Neural cell (in vitro differentiated cells): ENCODE measurements around the gene CARTPT. TPM values are rescaled to one million over a fixed set of nuclear protein-coding genes. Genes with fewer than 3 reads are reported as not detected.

Experiments
- H2AFZ ChIP-seq: fragments of 200-600, 300-800 bp; sonication (generic), shearing (Covaris generic); 2 replicates; pipeline ENCODE4 v1.6.0; 2014; ENCODE audit warnings: low read depth, mild to moderate bottlenecking, antibody characterized with exemption, low read length, moderate library complexity
- H3F3A ChIP-seq: fragments of 200-600 bp; shearing (Covaris generic); 2 replicates; pipeline ENCODE4 v1.6.1; 2016; ENCODE audit warnings: mild to moderate bottlenecking, moderate library complexity, mixed read lengths, antibody characterized with exemption, low read length; ENCODE audit not compliant: insufficient read depth, poor library complexity, severe bottlenecking
- H3K27ac ChIP-seq: fragments of 200-600, 300-800 bp; sonication (generic), shearing (Covaris generic); 2 replicates; pipeline ENCODE4 v1.5.1; 2014; ENCODE audit warnings: mild to moderate bottlenecking, low read length, moderate library complexity
- H3K27me3 ChIP-seq: fragments of 300-800, 200-600 bp; sonication (generic), shearing (Covaris generic); 2 replicates; pipeline ENCODE4 v1.6.0; 2014; ENCODE audit warnings: mild to moderate bottlenecking, low read depth, low read length, moderate library complexity; ENCODE audit not compliant: insufficient read depth
- H3K36me3 ChIP-seq: fragments of 300-800, 200-600 bp; sonication (generic), shearing (Covaris generic); 2 replicates; pipeline ENCODE4 v1.5.1; 2014; ENCODE audit warnings: mild to moderate bottlenecking, antibody characterized with exemption, low read length, moderate library complexity; ENCODE audit not compliant: insufficient read depth
- H3K4me2 ChIP-seq: fragments of 300-800, 200-600 bp; sonication (generic), shearing (Covaris generic); 2 replicates; pipeline ENCODE4 v1.6.0; 2014; ENCODE audit warnings: mild to moderate bottlenecking, low read length
- H3K4me3 ChIP-seq: fragments of 300-800, 200-600 bp; sonication (generic), shearing (Covaris generic); 2 replicates; pipeline ENCODE4 v1.5.1; 2014; ENCODE audit warnings: mild to moderate bottlenecking, low read length, moderate library complexity
- H3K79me2 ChIP-seq: fragments of 200-600 bp; shearing (Covaris generic); replicated peaks from 2 replicates; pipeline ENCODE4 v1.6.0; 2014; ENCODE audit warnings: mild to moderate bottlenecking, low read length, moderate library complexity; ENCODE audit not compliant: insufficient read depth
- H3K9ac ChIP-seq: fragments of 300-800, 200-600 bp; sonication (generic), shearing (Covaris generic); 2 replicates; pipeline ENCODE4 v1.6.1; 2016; ENCODE audit warnings: mild to moderate bottlenecking, low read length, mixed read lengths
- H3K9me2 ChIP-seq: fragments of 200-600 bp; shearing (Covaris generic); 2 replicates; pipeline ENCODE4 v1.6.1; 2016; ENCODE audit warnings: mild to moderate bottlenecking, low read length, mixed read lengths; ENCODE audit not compliant: insufficient read depth
- H3K9me3 ChIP-seq: fragments of 200-600, 300-800 bp; sonication (generic), shearing (Covaris generic); 2 replicates; pipeline ENCODE4 v1.6.1; 2016; ENCODE audit warnings: mild to moderate bottlenecking, mixed run types, low read length, moderate library complexity, mixed read lengths
- H4K20me1 ChIP-seq: fragments of 200-600 bp; shearing (Covaris generic); 2 replicates; pipeline ENCODE4 v1.6.1; 2016; ENCODE audit warnings: mild to moderate bottlenecking, mixed run types; ENCODE audit not compliant: insufficient read depth
- EP300 ChIP-seq: fragments of 450-650 bp; conservative IDR thresholded peaks from 2 replicates; pipeline ENCODE4 v1.6.1; 2014; ENCODE audit warnings: antibody characterized with exemption, mild to moderate bottlenecking, moderate library complexity; ENCODE audit not compliant: poor library complexity, severe bottlenecking
- EZH2 ChIP-seq: fragments of 200-600, 300-800 bp; shearing (Covaris generic), sonication (generic); IDR thresholded peaks from 2 replicates; pipeline ENCODE4 v1.6.1; 2014; ENCODE audit warnings: antibody characterized with exemption, low read length, borderline replicate concordance, mild to moderate bottlenecking; ENCODE audit not compliant: insufficient read depth, poor library complexity, severe bottlenecking
- MXI1 ChIP-seq: fragments of 450-650 bp; conservative IDR thresholded peaks from 2 replicates; pipeline ENCODE4 v1.6.1; 2014; ENCODE audit warnings: antibody characterized with exemption, mild to moderate bottlenecking; ENCODE audit not compliant: poor library complexity, severe bottlenecking
- POLR2AphosphoS5 ChIP-seq: IDR thresholded peaks from 2 replicates; pipeline ENCODE4 v1.6.1; 2012
- RAD21 ChIP-seq: fragments of 450-650 bp; conservative IDR thresholded peaks from 2 replicates; pipeline ENCODE4 v1.6.1; 2014; ENCODE audit warnings: antibody characterized with exemption, mild to moderate bottlenecking, moderate library complexity
- REST ChIP-seq: IDR thresholded peaks from 2 replicates; pipeline ENCODE4 v1.6.1; 2012; ENCODE audit warnings: borderline replicate concordance
- SMC3 ChIP-seq: fragments of 450-650 bp; conservative IDR thresholded peaks from 2 replicates; pipeline ENCODE4 v1.6.1; 2014; ENCODE audit warnings: antibody characterized with exemption, mild to moderate bottlenecking, moderate library complexity; ENCODE audit not compliant: poor library complexity
- TAF1 ChIP-seq: IDR thresholded peaks from 2 replicates; pipeline ENCODE4 v1.6.1; 2012; ENCODE audit warnings: low read depth
- polyA plus RNA-seq: library from polyadenylated mRNA; depleted of rRNA; stranded (reverse); fragments of >200 nt; gene quantifications from 2 replicates; pipeline ENCODE4 v1.2.3, GENCODE V29; 2014
- TF ChIP-seq, protein P1 (sequence below): fragments of 450-650 bp; IDR thresholded peaks from 2 replicates; pipeline ENCODE4 v1.5.1; 2014; ENCODE audit warnings: antibody characterized with exemption, mild to moderate bottlenecking, moderate library complexity; ENCODE audit not compliant: poor library complexity, severe bottlenecking

Gene CARTPT
- polyA plus RNA-seq, 1 donor from 2014 or later = 0.71 TPM

GRCh38 chr5:71769287-71769686, 50.2 kb downstream of the CARTPT start:
- H3K36me3 ChIP-seq = no peaks in the 10 kb centered on the region
- no peak for TF ChIP-seq EZH2
- TF ChIP-seq REST = no peak
- no peak for TF ChIP-seq EP300
- TF ChIP-seq POLR2AphosphoS5 = no peak
- no peak for TF ChIP-seq TAF1
- TF ChIP-seq, protein P1, sequence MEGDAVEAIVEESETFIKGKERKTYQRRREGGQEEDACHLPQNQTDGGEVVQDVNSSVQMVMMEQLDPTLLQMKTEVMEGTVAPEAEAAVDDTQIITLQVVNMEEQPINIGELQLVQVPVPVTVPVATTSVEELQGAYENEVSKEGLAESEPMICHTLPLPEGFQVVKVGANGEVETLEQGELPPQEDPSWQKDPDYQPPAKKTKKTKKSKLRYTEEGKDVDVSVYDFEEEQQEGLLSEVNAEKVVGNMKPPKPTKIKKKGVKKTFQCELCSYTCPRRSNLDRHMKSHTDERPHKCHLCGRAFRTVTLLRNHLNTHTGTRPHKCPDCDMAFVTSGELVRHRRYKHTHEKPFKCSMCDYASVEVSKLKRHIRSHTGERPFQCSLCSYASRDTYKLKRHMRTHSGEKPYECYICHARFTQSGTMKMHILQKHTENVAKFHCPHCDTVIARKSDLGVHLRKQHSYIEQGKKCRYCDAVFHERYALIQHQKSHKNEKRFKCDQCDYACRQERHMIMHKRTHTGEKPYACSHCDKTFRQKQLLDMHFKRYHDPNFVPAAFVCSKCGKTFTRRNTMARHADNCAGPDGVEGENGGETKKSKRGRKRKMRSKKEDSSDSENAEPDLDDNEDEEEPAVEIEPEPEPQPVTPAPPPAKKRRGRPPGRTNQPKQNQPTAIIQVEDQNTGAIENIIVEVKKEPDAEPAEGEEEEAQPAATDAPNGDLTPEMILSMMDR = no peak
- no peak for TF ChIP-seq RAD21
- TF ChIP-seq SMC3 = no peak
- TF ChIP-seq MXI1 = no peak
- H3K9me3 ChIP-seq = no peaks in the 10 kb centered on the region
- no peak overlapping the region for H3K4me2 ChIP-seq
- no peaks in the 10 kb centered on the region for H3K27me3 ChIP-seq
- H3K27ac ChIP-seq = no peak overlapping the region
- H3F3A ChIP-seq = no peaks in the 10 kb centered on the region
- no peak overlapping the region for H2AFZ ChIP-seq
- no peak overlapping the region for H3K9ac ChIP-seq
- H3K79me2 ChIP-seq = no peaks in the 10 kb centered on the region
- no peaks in the 10 kb centered on the region for H4K20me1 ChIP-seq
- no peak overlapping the region for H3K4me3 ChIP-seq
- no peaks in the 10 kb centered on the region for H3K9me2 ChIP-seq

- H3K27me3 ChIP-seq = no peaks in the 10 kb centered on the region
- H3K36me3 ChIP-seq = no peaks in the 10 kb centered on the region
- H3K27ac ChIP-seq = no peak overlapping the region
- H3K9me3 ChIP-seq = no peaks in the 10 kb centered on the region
- H3K9me2 ChIP-seq = no peaks in the 10 kb centered on the region
- H3K79me2 ChIP-seq = no peaks in the 10 kb centered on the region
- TF ChIP-seq POLR2AphosphoS5 (no peak), MXI1 (no peak), EZH2 (no peak), TAF1 (no peak), RAD21 (no peak), EP300 (no peak), SMC3 (no peak), REST (no peak)
- TF ChIP-seq, protein P1 = no peak
- no peak overlapping the region for H3K4me3 ChIP-seq
- H4K20me1 ChIP-seq = no peaks in the 10 kb centered on the region
- H3F3A ChIP-seq = no peaks in the 10 kb centered on the region
- no peak overlapping the region for H3K9ac ChIP-seq
- H3K4me2 ChIP-seq = no peak overlapping the region
- no peak overlapping the region for H2AFZ ChIP-seq
These were observed 51.3 kb downstream of the CARTPT start for GRCh38 chr5:71770381-71770780.
